Measurements from ENCODE around the gene SORT1. TPM values are rescaled to one million over a fixed set of nuclear protein-coding genes. Genes with fewer than 3 reads are reported as not detected.

Gene SORT1
- total and polyA plus RNA-seq, 4 donors, result 1.0 to 10.6 (median 3.4) TPM

GRCh38 chr1:109312246-109312645, 85.5 kb downstream of the SORT1 start (continued):
- no peak for TF ChIP-seq REST (IDR thresholded peaks at IDR 0.05)
- no peak for TF ChIP-seq TAF1 (conservative IDR thresholded peaks at IDR 0.05)
- no peak for TF ChIP-seq CTCF (IDR thresholded peaks at IDR 0.05; ENCODE audit: low read depth, low read length, missing input control)

GRCh38 chr1:109309347-109309746, 88.4 kb downstream of the SORT1 start:
- no peaks in the 10 kb centered on the region for H3K36me3 ChIP-seq (ENCODE audit: control insufficient read depth in 4 of 4, insufficient read depth in 3 of 4, low read depth in 1 of 4, low read length in 3 of 4)
- no peak overlapping the region for H3K9ac ChIP-seq (ENCODE audit: low read depth in 1 of 2, low read length in 2 of 2)
- DNase-seq (ENCODE audit: low spot score), result no peak
- WGBS, result 51% methylated on average over 2 of the region's 2 CpGs
- no peaks in the 10 kb centered on the region for H3K9me3 ChIP-seq (ENCODE audit: control insufficient read depth in 4 of 4, low read length in 3 of 4)
- peaks cover 0 to 19% (median 8%) of the 10 kb centered on the region in 4 donors for H3K4me1 ChIP-seq (ENCODE audit: control insufficient read depth in 4 of 4, insufficient read depth in 4 of 4, low read length in 3 of 4)
- no peak overlapping the region for H3K4me3 ChIP-seq (ENCODE audit: low read depth in 1 of 3, low read length in 3 of 3)
- no peaks in the 10 kb centered on the region for H3K27me3 ChIP-seq (ENCODE audit: control insufficient read depth in 4 of 4, insufficient read depth in 4 of 4, low read length in 3 of 4)
- no peak for TF ChIP-seq GABPA (IDR thresholded peaks at IDR 0.05 in 1 of 2, conservative IDR thresholded peaks at IDR 0.05 in 1 of 2)
- no peak for TF ChIP-seq CTCF (IDR thresholded peaks at IDR 0.05; ENCODE audit: low read depth, low read length, missing input control)
- TF ChIP-seq SP1 (IDR thresholded peaks at IDR 0.05), result peak; percentile 65
- peak; percentile 22 for TF ChIP-seq HNF4G (IDR thresholded peaks at IDR 0.05)
- peak; percentile 72 to 75 for TF ChIP-seq HNF4A (conservative IDR thresholded peaks at IDR 0.05)
- TF ChIP-seq FOXA2 (IDR thresholded peaks at IDR 0.05), result no peak
- peak in 1 of 2 donors; percentile 5 for TF ChIP-seq RAD21 (IDR thresholded peaks at IDR 0.05)
- peak; percentile 26 to 46 for TF ChIP-seq JUND (IDR thresholded peaks at IDR 0.05)
- no peak overlapping the region for H3K27ac ChIP-seq (ENCODE audit: low read depth in 1 of 2, low read length in 2 of 2)

- Histone ChIP-seq H3K36me3 (ENCODE audit: control insufficient read depth in 4 of 4, insufficient read depth in 3 of 4, low read depth in 1 of 4, low read length in 3 of 4) (no peaks in the 10 kb centered on the region), H3K9ac (ENCODE audit: low read depth in 1 of 2, low read length in 2 of 2) (no peak overlapping the region), H3K4me1 (ENCODE audit: control insufficient read depth in 4 of 4, insufficient read depth in 4 of 4, low read length in 3 of 4) (peaks cover 0 to 11% (median 4%) of the 10 kb centered on the region in 4 donors), H3K27me3 (ENCODE audit: control insufficient read depth in 4 of 4, insufficient read depth in 4 of 4, low read length in 3 of 4) (no peaks in the 10 kb centered on the region), H3K27ac (ENCODE audit: low read depth in 1 of 2, low read length in 2 of 2) (no peak overlapping the region), H3K9me3 (ENCODE audit: control insufficient read depth in 4 of 4, low read length in 3 of 4) (no peaks in the 10 kb centered on the region), H3K4me3 (ENCODE audit: low read depth in 1 of 3, low read length in 3 of 3) (no peak overlapping the region)
- WGBS, result 77% methylated on average over 14 of the region's 14 CpGs
- DNase-seq (ENCODE audit: low spot score), result no peak
- no peak for TF ChIP-seq RXRA (IDR thresholded peaks at IDR 0.05)
- TF ChIP-seq RAD21 (IDR thresholded peaks at IDR 0.05), result no peak
- TF ChIP-seq FOXA1 (IDR thresholded peaks at IDR 0.05), result no peak
- TF ChIP-seq YY1 (IDR thresholded peaks at IDR 0.05), result no peak
- no peak for TF ChIP-seq ATF3 (IDR thresholded peaks at IDR 0.05)
- no peak for TF ChIP-seq CTCF (IDR thresholded peaks at IDR 0.05; ENCODE audit: low read depth, low read length, missing input control)
- TF ChIP-seq TAF1 (conservative IDR thresholded peaks at IDR 0.05), result no peak
Measured at GRCh38 chr1:109307274-109308021, 90.3 kb downstream of the SORT1 start.

Measured in liver (tissue), 9 donors.